GM21423 (cell line): Measurements from ENCODE around the gene CHMP4B.

ENCODE experiments used
- ATAC-seq: cut with Tn5 transposase; IDR thresholded peaks from one replicate; pipeline ENCODE4 v1.9.1; 2021; ENCODE audit warnings: mild to moderate bottlenecking, moderate library complexity; ENCODE audit not compliant: unreplicated experiment

CHMP4B gene

DNA sequence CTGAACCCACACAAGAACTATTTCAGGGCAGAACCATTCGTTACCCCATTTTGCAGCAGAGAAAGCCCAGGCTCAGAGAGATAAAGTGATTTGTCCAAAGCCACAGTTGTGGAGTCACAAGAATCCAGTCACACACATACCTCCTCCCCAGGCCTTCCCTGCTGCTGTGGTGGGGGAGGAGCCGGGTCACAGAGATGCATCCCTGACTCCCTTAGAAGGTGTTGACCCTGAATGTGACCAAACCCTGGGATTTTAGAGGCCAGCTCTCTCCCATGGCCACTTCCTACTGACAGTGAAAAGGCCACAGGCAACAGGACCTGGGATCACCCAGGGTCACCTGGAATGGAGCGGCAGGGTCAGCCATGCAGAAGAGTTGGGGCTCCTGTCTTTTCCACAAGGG, 48.6 kb downstream of the CHMP4B start:
- no peak for ATAC-seq

DNA sequence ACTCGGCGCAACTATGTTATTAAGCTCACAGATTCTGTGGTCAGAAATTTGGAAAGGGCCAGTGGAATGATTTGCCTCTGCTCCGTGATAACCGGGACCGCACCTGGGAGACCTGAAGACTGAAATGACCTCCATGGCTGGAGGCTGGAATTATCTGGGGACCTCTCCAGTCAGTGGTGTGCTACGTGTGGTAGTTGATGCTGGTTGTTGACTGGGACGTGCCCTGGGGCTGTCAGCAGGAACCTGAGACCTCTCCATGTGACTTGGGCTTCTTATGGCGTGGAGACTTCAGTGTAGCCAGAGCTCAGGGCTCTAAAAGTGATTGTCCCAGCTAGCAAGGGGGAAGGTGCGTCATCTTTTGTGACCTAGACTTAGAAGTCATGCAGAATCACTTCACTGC, 50.3 kb downstream of the CHMP4B start:
- no peak for ATAC-seq

DNA sequence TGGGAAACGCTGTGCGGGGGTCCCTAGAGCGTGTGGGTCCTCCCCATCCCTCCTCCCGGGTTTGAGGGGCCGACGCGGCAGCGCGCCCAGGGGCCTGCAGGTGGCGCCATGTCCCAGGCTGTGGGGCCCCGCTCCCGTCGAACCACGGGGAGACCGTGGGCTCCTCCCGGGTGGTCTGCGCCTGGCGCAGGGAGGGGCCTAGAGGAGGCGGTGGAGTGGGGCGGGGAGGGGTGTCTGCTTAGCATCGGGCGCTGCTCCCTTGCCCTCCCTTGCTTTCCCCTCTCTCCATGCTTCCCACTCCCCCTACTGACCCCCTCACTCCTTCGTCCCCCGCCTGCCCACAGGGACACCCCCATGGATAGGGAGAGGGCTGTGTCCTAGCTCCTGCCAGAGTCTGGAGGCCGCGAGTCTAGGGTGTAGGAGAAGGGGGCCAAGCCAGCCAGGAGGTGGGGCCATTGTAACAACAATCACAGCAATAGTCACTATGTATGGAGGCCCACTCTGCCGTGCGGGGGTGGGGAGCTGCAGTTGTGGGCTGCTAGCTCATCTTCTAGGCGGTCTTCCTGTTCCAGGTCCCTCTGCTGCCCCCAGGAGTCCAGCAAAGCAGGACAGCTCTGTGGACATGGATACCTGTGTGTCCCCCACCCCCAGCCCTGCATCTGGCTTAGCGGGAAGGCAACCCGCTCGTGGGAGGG, 51.7 kb downstream of the CHMP4B start:
- no peak for ATAC-seq

DNA sequence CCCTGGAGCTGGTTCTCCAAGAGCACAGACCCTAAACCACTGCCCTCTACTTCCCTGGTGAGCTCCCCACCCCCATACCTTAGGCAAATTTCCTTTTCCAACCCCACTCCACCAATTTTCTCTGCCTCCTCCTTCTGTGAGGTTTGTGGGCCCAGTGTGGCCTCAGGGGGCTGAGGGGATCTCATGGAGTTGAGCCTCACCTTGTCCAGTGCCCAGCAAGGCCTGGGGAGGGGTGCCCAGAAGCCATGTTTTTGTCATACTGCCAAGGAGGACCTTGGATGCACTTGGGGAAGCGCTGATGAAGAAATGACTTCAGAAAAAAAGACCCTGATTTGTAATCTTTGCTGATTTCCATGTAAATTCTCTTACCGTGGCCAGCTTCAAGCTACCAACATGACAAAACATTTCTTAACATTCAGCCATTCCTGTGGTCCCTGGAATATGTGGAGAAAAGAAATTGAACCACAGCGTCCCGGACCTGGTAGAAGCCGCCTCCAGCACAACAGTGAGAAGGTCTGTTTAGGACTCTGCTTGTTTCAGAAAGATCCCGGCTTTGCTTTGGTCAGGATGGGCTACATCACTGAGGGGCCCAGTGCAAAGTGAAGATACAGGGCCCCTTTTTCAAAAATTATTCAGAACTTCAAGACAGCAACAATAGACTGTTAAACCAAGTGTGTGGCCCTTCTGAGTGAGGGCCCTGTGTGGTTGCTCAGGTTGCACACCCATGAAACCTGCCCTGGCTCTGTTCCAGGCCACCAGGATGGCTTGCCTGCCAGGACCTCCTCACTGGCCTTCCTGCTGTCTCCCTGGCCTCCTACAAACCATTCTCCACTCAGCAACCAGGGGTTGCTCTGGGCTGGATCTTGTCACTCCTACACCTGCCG, 52.5 kb downstream of the CHMP4B start:
- no peak for ATAC-seq

DNA sequence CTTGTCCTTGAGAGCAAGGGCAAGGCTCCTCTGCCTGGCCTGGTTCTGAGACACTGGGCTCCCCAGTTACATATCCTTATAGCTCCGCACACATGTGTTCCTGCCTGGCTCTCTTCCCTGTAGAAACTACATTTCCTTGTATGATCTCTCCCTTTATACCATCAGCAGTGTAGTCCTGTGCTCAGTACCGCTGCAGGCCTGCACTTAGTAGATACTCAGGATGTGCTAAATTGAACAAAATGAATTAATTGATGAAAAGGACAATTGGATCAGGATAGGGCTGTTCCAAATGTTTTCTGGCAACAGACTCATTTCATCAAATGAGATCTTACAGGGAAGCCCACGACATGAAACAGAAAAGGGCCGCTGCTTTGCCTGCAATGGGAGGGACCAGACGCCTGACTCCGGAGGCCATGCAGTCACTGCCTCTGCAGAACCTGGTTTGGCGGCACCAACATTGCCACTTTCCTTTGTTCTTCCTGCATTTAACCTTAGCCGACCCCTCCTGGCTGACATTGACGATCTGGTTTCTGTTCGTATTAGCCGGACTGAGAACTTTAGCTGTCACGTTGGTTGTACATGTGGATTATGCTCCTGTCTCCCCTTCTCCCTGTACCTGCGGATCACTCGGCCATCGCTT, 53.3 kb downstream of the CHMP4B start:
- no peak for ATAC-seq

DNA sequence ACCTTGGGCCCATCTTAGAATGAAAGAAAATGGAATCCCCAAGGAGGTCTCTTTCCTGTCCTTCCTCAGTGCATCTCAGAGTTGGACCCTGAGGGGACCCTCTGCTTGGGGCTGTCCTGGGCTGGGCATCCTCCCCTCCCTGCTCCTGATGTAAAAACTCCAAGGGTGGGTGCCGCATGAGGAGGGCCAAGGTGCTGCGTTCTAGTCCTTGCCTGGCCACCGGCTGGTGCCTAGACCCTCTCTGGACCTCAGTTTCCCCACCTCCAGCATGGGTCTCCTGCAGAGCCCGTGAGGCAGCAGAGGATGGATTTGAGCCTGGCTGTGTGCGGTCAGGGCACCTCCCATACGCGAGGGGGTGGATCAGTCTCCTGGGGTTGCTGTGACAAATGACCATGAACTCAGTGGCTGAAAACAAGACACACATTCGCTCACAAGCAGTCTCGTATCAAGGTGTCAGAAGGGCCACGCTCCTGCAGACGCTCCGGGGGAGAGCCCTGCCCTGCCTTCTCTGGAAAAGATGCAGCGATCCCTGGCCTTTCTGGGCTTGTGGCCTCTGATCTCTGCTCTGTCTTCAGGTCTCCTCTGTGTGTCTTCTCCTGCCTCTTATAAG, 54.7 kb downstream of the CHMP4B start:
- ATAC-seq, result no peak

DNA sequence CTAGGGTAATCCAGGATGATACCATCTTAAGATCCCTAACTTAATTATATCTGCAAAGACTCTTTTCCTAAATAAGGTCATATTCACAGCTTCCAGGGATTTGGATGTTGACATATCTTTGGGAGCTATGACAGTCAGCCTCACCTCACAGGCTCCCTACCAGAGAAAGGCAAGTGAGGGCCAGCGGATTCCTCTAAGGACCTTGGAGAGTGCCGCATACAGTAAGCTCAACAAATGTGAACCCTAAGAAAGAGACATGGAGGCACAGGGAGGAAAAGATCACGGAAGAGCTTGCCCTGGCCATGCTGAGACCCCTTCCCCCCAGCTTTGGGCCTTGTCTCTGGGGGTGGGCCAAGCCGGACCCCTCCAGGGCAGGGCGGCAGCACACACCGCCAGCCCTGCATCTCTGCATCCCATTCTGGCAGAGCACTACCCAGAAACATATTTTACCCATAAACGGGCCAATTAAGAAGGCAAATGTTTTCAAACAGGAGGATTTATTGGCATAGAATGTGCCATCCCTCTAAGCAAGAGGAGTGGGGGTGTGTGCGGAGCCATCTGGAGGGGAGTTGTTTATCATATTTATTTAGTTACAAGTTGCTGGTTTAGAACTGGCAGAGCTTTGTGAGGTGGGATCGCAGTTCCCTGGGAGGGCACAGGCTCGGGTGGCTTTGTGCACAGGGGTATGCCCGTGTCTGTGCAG, 55.4 kb downstream of the CHMP4B start:
- ATAC-seq, result no peak

DNA sequence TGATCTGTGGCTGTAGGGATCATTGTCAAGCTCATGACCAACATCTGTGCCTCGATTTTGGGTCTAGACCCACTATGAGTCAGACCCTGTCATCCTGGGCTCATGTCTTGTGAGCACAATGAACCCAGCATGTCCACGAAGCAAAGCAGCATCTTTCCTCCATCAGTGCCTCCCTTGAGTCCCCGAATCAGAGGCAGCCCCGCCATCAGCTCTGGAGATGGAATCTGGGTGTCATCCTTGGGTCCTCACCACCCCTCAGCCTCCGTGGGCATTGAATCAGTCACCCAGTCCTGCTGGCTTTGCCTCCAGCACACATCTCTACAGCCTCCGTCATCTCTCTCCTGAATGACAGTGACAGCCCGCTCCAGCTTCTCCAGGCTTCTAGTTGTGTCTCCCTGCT, 56.9 kb downstream of the CHMP4B start:
- ATAC-seq, result no peak

DNA sequence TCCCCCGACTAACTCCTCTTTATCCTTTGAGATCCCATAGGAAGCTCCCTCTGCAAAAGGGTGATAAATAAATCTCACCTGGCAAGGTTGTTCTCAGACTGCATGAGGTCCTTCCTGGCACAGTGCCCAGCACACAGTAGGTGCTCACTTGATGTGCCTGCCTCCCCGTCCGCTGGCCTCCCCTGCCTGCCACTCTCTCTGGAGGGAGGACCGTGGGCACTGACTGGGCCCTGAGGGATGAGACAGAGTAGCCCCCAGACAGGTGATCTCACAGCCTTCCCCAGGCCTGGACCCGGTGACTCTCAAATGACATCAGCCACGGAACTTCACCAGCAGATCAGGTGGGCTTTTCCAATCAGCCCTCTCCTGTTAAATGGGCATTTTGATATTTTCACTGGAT, 57.4 kb downstream of the CHMP4B start:
- ATAC-seq, result no peak

DNA sequence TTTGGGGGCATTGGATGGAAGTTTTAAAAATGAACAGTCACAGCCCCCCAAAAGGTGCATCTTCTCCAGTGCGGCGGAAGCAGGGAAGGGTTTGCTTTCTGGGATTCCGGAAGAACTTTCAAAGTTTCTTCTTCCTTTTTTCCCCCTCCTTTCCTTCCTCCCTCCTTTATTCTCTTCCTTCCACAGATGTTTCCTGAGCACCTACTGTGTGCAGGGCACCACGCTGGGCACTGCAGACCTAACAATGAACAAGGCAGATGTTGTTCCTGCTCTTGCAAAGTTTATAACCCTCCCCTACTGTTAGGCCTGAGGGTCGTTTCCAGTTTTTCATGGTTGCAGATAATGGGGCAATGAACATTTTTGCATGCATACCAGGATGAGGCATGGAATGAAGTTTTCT, 58.1 kb downstream of the CHMP4B start:
- ATAC-seq, result no peak

DNA sequence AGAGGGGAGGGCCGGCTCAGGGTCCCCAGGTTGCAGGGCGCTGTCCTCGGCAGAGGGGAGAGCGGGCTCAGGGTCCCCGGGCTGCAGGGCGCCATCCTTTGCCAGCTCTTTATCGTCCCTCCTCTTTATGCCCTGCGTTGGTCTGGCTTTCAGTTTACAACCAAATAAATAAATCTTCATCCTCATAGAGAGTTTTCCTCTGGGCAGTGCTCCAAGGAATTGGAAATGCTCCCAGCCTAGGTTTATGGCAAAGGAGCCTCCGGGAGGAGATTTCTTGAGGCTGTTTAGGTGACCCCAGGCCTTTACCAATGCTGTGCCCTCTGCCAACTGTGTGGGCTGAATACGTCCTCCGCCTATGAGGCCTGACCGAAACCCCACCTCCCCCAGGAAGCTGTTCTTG, 60.2 kb downstream of the CHMP4B start:
- no peak for ATAC-seq

DNA sequence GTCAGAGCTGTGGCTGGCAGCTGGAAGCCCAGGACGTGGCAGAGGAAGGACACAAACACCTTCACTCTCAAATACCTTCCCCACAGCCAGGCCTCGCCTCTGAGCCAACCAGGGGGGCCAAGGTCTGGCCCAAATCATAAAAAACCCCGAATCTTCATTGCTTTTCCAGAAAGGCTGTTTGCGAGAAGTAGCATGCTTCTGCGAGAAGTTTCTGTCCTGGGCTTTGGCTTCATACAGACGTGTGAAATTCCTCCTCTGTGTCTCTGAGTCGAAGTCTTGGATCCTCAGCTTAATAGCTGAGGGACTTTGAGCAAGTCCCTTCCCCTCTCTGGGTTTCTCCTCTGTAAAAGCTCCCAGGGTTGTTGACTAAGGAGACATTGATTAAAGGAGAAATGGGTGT, 63.0 kb downstream of the CHMP4B start:
- no peak for ATAC-seq

DNA sequence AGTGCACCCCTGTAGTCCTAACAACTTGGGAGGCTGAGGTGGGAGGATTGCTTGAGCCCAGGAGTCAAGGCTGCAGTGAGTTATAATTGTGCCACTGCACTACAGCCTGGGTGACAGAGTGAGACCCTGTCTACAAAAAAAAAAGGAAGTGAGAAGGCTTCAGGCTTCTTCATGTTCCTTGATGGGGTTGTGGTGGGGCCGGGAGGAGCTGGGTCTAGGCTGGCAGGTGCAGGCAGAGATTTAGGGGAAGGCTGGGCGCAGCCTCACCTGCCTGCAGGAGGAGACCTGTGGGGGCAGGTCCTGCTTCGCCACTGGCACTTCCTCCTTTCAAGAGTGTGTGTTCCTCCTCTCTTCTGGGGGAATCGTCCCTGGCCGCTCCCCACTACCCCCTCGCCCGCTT, 63.9 kb downstream of the CHMP4B start:
- no peak for ATAC-seq

DNA sequence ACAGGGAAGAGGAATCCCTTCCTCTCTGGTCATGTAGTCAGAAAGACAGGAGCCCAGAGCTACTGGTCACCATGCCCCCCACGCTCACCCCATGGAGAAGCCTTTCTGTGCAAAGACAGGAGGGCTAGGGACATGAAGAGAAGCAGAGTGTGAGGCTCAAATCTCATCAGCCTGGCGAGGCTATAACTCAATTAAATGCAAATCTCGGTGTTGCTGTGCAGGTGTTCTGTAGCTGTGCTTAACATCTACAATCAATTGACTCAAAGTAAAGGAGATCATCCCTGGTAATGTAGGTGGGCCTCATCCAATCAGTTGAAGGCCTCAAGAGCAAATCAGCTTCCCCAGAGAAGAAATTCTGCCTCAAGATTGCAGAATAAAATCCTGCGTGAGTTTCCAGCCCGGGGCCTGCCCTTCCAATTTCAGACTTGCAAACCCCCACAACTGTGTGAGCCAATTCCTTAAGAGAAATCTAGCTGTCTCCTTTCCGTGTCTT, 64.4 kb downstream of the CHMP4B start:
- ATAC-seq, result no peak

DNA sequence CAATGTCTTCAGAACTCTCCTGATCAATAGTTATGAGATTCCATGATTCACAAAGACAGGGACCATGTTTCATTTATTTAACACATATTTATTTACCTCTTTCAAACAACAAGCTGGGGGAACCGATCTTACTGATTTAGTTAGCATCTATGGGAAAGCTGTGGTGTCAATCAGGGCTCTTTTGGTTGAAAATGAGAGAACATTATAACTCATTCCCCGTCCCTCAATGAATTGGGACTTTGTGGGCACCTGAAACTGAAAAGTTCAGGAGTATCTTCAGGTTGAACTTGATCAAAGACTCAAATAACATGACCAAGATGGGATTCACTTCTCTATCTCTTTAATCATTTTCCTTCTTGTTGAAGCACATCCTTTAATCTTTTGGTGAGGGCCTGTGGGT, 67.4 kb downstream of the CHMP4B start:
- no peak for ATAC-seq

DNA sequence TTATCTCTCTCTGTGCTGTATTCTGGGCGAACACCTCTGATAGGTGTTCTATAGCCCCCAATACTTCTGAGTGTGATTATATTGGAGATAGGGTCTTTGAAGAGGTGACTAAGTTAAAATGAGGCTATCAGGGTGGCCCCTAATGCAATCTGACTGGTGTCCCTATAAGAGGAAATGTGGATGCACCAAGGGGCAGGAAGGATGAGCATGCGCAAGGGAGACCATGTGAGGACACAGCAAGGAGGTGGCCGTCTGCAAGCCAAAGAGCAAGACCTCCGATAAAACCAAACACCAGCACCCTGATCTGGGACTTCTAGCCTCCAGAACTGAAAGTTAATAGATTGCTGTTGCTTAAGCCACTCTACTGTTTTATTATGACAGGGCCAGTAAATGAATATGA, 69.2 kb downstream of the CHMP4B start:
- ATAC-seq, result no peak

DNA sequence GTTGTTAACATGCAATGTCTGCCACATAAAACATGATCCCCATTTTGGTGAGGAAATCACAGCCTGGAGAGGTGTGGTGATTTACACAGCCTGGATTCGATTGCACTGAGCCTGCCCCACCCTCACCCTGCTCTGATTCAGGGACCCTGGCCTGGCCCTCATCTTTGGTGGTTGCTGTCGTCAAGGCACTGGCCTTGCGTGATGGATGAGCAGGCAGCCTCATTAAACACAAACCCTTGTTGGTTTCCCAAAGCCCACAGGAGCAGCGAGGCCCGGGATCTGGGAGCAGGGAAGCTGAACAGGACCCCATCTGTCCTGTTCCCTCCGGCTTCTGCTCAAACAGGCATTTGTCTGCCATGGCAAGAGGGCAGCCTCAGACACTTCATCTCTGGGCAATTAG, 70.8 kb downstream of the CHMP4B start:
- no peak for ATAC-seq

DNA sequence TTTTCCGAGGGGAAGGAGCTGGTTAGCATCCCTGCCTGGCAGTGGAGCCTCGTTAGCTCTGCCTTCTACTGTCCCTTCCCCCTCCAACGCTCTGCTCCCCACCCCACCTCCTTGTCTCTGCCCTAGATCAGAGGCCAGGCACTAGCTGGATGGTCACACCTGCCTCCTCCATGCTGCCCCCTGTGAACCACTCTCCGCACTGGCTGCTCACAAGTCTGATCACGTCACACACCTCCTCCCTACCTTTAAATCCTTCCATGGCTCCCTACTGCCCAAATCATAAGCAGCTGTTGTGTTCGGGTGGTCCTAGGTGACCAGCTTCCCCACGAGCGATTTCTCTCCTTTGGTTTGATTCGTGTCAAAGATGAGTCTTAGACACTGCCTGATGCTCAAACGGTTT, 71.3 kb downstream of the CHMP4B start:
- no peak for ATAC-seq

DNA sequence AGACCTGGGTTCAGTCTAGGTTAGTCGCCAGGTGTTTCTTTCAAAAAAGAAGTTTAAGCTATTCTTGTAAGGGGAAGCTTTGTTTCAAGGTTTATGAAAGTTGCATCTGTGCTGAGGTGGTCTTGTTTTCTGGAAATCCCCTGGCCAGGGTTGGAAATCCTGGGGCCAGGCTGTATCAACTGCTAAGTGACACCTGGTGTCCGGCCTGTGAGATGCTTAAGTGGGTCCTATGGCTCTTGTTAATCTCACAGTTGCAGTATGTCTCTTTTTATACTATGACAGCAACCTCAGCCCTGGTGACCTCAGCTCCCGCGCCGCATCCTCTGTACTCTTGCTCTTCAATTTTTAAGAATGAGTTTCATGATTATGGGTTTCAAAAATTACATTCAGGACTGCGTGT, 72.0 kb downstream of the CHMP4B start:
- ATAC-seq, result peak; percentile 77

DNA sequence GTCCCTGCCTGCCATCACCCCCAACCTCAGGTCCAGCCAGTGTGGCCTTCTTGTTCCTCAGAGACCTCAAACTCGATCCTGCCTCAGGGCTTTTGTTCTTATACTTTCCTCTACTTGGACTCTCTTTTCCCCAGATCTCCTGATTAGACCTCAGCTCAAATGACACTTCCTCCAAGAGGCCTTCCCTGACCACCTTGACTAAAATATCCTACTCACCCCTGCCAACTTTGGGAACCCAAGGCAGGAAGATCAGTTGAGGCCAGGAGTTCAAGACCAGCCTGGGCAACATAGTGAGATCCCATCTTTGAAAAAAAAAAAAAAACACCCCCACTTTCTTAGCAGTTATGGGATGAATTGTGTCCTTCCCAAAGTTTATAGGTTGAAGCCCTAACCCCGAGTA, 73.5 kb downstream of the CHMP4B start:
- ATAC-seq, result no peak

DNA sequence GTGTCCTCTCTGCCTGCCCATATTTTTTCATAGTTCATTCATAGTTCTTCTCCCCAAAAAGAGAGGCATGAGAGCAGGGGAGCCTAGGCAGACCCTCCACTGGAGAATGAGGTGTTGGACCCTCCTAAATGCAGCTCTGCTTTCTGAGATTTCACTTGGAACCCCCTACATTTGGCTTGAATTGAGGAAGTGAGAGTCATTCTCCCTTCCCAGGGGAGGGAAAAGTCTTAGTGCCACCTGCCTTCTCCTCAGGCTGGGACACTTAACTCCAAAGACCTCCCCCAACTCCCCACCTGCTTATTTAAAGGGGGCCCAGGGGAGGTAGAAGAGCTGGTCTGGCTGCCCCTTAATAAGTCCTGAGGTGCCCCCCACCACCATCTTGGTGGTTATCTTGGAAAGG, 78.2 kb downstream of the CHMP4B start:
- ATAC-seq, result no peak
